Suppressor macrophage (primary cell): ENCODE measurements around the gene LAX1.
"Not testable (repeated sequence)": the region's sequence is repeated elsewhere in the genome, so short reads cannot be mapped to it uniquely, and the experiment has no call there.

Experiments
- DNase-seq, 4 experiments: peaks; one replicate each; pipeline ENCODE4 v3.0.0-alpha.2; 2020 to 2022
- total RNA-seq, 17 experiments: gene quantifications; one replicate each; lab custom pipeline; 2026; ENCODE audit warnings: mixed read lengths in 6 of 17, inconsistent platforms in 3 of 17; lab: John Stamatoyannopoulos, UW

LAX1 gene
- 0 to 2.3 (median 0.13) reads per million in 17 experiments for total RNA-seq

- peak in 1 of 4 experiments; percentile 5 for DNase-seq
Measured at GRCh38 chr1:203765029-203765837, at the start of gene LAX1. TSS of gene LAX1 (plus strand) at chr1:203765183. CDS start at chr1:203765566, 383 bp downstream.

GRCh38 chr1:203717120-203717519 is 47.9 kb upstream of the LAX1 start:
- DNase-seq: no peak

GRCh38 chr1:203720242-203720641 is 44.7 kb upstream of the LAX1 start:
- DNase-seq: no peak

- peak in 2 of 4 experiments; percentile 26 to 38 for DNase-seq
Measured at GRCh38 chr1:203722909-203723308, 42.1 kb upstream of the LAX1 start.

- no peak for DNase-seq
Measured at GRCh38 chr1:203726417-203726867, 38.5 kb upstream of the LAX1 start.

GRCh38 chr1:203733009-203733863 is 31.7 kb upstream of the LAX1 start:
- no peak for DNase-seq

GRCh38 chr1:203742436-203742835 is 22.5 kb upstream of the LAX1 start:
- DNase-seq: peak; percentile 29 to 38 (median 32)

GRCh38 chr1:203743091-203743571 is 21.9 kb upstream of the LAX1 start:
- DNase-seq: peak in 1 of 4 experiments; percentile 14

GRCh38 chr1:203744075-203744972 is 20.7 kb upstream of the LAX1 start:
- DNase-seq: peak; percentile 47 to 73 (median 68)

- DNase-seq: no peak
Measured at GRCh38 chr1:203746281-203746680, 18.7 kb upstream of the LAX1 start.

GRCh38 chr1:203751051-203751450 is 13.9 kb upstream of the LAX1 start:
- DNase-seq: no peak

- DNase-seq: not testable (repeated sequence)
Measured at GRCh38 chr1:203751618-203752361, 13.2 kb upstream of the LAX1 start.

GRCh38 chr1:203754455-203754864 is 10.5 kb upstream of the LAX1 start:
- peak in 1 of 4 experiments; percentile 15 for DNase-seq

GRCh38 chr1:203756036-203756435 is 8.9 kb upstream of the LAX1 start:
- DNase-seq: no peak

GRCh38 chr1:203758749-203759148 is 6.2 kb upstream of the LAX1 start:
- not testable (repeated sequence) for DNase-seq

- no peak for DNase-seq
Measured at GRCh38 chr1:203760506-203760905, 4.5 kb upstream of the LAX1 start.

- DNase-seq: not testable (repeated sequence)
Measured at GRCh38 chr1:203761958-203762357, 3.0 kb upstream of the LAX1 start.

- no peak for DNase-seq
Measured at GRCh38 chr1:203763505-203763904, 1.5 kb upstream of the LAX1 start.

- no peak for DNase-seq
Measured at GRCh38 chr1:203764105-203765028, 616 bp upstream of the LAX1 start.

- DNase-seq: no peak
Measured at GRCh38 chr1:203768256-203768655, 3.3 kb downstream of the LAX1 start.
